Neural cell (in vitro differentiated cells): ENCODE results near the gene PCLO.

Experiments
- CTCF ChIP-seq: fragments of 450-650 bp; IDR thresholded peaks from 2 replicates; pipeline ENCODE4 v1.5.1; 2014; ENCODE audit warnings: antibody characterized with exemption, mild to moderate bottlenecking, moderate library complexity; ENCODE audit not compliant: poor library complexity, severe bottlenecking
- EP300 ChIP-seq: fragments of 450-650 bp; conservative IDR thresholded peaks from 2 replicates; pipeline ENCODE4 v1.6.1; 2014; ENCODE audit warnings: antibody characterized with exemption, mild to moderate bottlenecking, moderate library complexity; ENCODE audit not compliant: poor library complexity, severe bottlenecking
- POLR2AphosphoS5 ChIP-seq: IDR thresholded peaks from 2 replicates; pipeline ENCODE4 v1.6.1; 2012
- TAF1 ChIP-seq: IDR thresholded peaks from 2 replicates; pipeline ENCODE4 v1.6.1; 2012; ENCODE audit warnings: low read depth

GRCh38 chr7:82740246-82740848 lies 422.3 kb downstream of the PCLO start:
- peak; percentile 66 for TF ChIP-seq CTCF
- TF ChIP-seq TAF1 = no peak
- TF ChIP-seq EP300 = no peak
- TF ChIP-seq POLR2AphosphoS5 = no peak
